OCI-LY1 (cell line): ENCODE data around the gene MPO.

ENCODE experiments used
- H2AFZ ChIP-seq: fragments of 200-600 bp; sonication (generic), shearing (Covaris generic); 2 replicates; pipeline ENCODE4 v1.6.0; 2014; ENCODE audit warnings: antibody characterized with exemption, mild to moderate bottlenecking, low read length
- H3F3A ChIP-seq: fragments of 200-600 bp; sonication (generic), shearing (Covaris generic); 2 replicates; pipeline ENCODE4 v1.6.0; 2014; ENCODE audit warnings: mild to moderate bottlenecking, antibody characterized with exemption, low read length, moderate library complexity; ENCODE audit not compliant: insufficient read depth
- H3K27ac ChIP-seq: fragments of 200-600 bp; sonication (generic); 2 replicates; pipeline ENCODE4 v1.5.1; 2014; ENCODE audit warnings: low read length, mixed run types, mild to moderate bottlenecking, low read depth; ENCODE audit not compliant: poor library complexity, severe bottlenecking
- H3K27me3 ChIP-seq: fragments of 200-600 bp; sonication (generic); 2 replicates; pipeline ENCODE4 v1.6.0; 2014; ENCODE audit warnings: antibody characterized with exemption, mild to moderate bottlenecking, low read length, moderate library complexity; ENCODE audit not compliant: insufficient read depth
- H3K36me3 ChIP-seq: fragments of 200-600 bp; sonication (generic); 2 replicates; pipeline ENCODE4 v1.6.1; 2014; ENCODE audit warnings: mild to moderate bottlenecking, antibody characterized with exemption, low read length, moderate library complexity, mixed read lengths; ENCODE audit not compliant: insufficient read depth
- H3K4me1 ChIP-seq: fragments of 200-600 bp; sonication (generic); 2 replicates; pipeline ENCODE4 v1.5.1; 2014; ENCODE audit warnings: mild to moderate bottlenecking, low read length, moderate library complexity; ENCODE audit not compliant: insufficient read depth, severe bottlenecking
- H3K4me2 ChIP-seq: fragments of 200-600 bp; sonication (generic), shearing (Covaris generic); 2 replicates; pipeline ENCODE4 v1.6.1; 2014; ENCODE audit warnings: low read length
- H3K4me3 ChIP-seq: fragments of 200-600 bp; sonication (generic); 2 replicates; pipeline ENCODE4 v1.5.1; 2014; ENCODE audit warnings: low read length, low read depth, mild to moderate bottlenecking, mixed read lengths; ENCODE audit not compliant: poor library complexity, severe bottlenecking
- H3K79me2 ChIP-seq: fragments of 200-600 bp; shearing (Covaris generic); 2 replicates; pipeline ENCODE4 v1.6.1; 2016; ENCODE audit warnings: mixed run types, low read length, mixed read lengths; ENCODE audit not compliant: insufficient read depth
- H3K9ac ChIP-seq: fragments of 200-600 bp; sonication (generic), shearing (Covaris generic); 2 replicates; pipeline ENCODE4 v1.6.1; 2014; ENCODE audit warnings: mild to moderate bottlenecking, low read length, mixed read lengths
- H3K9me2 ChIP-seq: fragments of 200-600 bp; sonication (generic), shearing (Covaris generic); 2 replicates; pipeline ENCODE4 v1.6.1; 2014; ENCODE audit warnings: low read depth, mild to moderate bottlenecking, low read length, mixed read lengths
- H3K9me3 ChIP-seq: fragments of 200-600 bp; shearing (Covaris generic); 2 replicates; pipeline ENCODE4 v1.6.1; 2014; ENCODE audit warnings: low read length, mixed read lengths
- H4K20me1 ChIP-seq: fragments of 200-600 bp; sonication (generic), shearing (Covaris generic); 2 replicates; pipeline ENCODE4 v1.6.0; 2016; ENCODE audit warnings: mild to moderate bottlenecking, low read length; ENCODE audit not compliant: insufficient read depth
- EZH2 ChIP-seq: fragments of 200-600 bp; sonication (generic), shearing (Covaris generic); IDR thresholded peaks from 2 replicates; pipeline ENCODE4 v1.8.0; 2017; ENCODE audit warnings: borderline replicate concordance, mixed run types, mild to moderate bottlenecking, antibody characterized with exemption, low read length, moderate library complexity, mixed read lengths
- TF ChIP-seq, protein P1 (sequence below): fragments of 200-600 bp; sonication (generic), shearing (Covaris generic); IDR thresholded peaks from 2 replicates; pipeline ENCODE4 v1.5.1; 2017; ENCODE audit warnings: mild to moderate bottlenecking, antibody characterized with exemption, low read length, moderate library complexity, mixed read lengths

Gene MPO

DNA sequence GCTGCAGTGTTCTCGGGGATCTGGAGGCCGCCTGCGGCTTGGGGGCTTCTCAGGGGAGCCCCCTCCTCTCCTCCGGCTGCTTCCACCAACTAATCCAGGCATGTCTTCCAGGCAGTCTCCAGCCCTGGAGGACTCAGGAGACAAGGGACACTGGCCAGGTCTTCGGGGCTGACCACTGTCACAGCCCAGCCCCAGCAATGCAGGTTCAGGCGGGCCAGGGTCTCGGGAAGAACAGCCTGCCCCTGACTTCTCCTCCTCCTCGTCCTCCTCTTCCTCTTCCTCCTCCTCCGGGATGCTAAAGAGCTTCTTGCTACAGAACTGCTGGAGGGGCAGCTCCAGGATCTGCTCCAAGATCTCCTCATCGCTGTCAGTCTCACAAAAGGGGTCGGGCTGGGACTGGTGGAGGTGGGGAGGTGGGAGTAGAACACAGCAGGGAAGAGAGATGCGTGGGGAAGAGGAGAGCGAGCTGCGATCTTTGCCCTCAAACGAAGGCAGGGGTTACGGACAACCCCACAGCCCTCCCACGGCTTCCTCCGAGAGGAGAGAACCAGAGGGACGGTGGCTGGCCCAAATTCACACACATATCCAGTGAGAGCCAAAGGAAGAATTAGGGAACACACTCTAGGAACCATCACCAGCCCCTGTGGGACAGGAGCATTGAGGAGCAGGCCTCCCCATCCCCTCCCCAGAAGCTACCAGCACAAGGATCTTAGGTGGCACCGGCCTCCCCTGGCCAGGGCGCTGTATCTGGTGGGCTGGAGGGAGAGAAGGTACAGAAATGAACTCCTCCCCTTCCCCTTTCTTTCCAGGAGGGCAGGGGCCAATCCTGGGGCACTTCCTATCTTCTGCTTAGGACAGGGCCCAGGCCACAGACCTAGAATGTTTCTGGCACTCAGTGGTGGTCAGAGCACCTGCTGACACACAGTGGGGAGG is 28.5 kb upstream of the MPO start:
- peaks cover 20% of the 10 kb centered on the region; the same call in 1 of the 2 replicates for H3K36me3 ChIP-seq
- H2AFZ ChIP-seq = no peak overlapping the region
- H3K4me2 ChIP-seq = no peak overlapping the region
- no peaks in the 10 kb centered on the region for H3F3A ChIP-seq
- H3K27ac ChIP-seq = no peak overlapping the region
- TF ChIP-seq, protein P1, sequence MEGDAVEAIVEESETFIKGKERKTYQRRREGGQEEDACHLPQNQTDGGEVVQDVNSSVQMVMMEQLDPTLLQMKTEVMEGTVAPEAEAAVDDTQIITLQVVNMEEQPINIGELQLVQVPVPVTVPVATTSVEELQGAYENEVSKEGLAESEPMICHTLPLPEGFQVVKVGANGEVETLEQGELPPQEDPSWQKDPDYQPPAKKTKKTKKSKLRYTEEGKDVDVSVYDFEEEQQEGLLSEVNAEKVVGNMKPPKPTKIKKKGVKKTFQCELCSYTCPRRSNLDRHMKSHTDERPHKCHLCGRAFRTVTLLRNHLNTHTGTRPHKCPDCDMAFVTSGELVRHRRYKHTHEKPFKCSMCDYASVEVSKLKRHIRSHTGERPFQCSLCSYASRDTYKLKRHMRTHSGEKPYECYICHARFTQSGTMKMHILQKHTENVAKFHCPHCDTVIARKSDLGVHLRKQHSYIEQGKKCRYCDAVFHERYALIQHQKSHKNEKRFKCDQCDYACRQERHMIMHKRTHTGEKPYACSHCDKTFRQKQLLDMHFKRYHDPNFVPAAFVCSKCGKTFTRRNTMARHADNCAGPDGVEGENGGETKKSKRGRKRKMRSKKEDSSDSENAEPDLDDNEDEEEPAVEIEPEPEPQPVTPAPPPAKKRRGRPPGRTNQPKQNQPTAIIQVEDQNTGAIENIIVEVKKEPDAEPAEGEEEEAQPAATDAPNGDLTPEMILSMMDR = no peak
- TF ChIP-seq EZH2 = no peak
- H3K27me3 ChIP-seq = no peaks in the 10 kb centered on the region
- no peaks in the 10 kb centered on the region for H3K79me2 ChIP-seq
- no peaks in the 10 kb centered on the region for H3K9me2 ChIP-seq
- H3K4me3 ChIP-seq = no peak overlapping the region
- no peaks in the 10 kb centered on the region for H3K9me3 ChIP-seq
- no peak overlapping the region for H3K9ac ChIP-seq
- H4K20me1 ChIP-seq = no peaks in the 10 kb centered on the region
- no peaks in the 10 kb centered on the region for H3K4me1 ChIP-seq

DNA sequence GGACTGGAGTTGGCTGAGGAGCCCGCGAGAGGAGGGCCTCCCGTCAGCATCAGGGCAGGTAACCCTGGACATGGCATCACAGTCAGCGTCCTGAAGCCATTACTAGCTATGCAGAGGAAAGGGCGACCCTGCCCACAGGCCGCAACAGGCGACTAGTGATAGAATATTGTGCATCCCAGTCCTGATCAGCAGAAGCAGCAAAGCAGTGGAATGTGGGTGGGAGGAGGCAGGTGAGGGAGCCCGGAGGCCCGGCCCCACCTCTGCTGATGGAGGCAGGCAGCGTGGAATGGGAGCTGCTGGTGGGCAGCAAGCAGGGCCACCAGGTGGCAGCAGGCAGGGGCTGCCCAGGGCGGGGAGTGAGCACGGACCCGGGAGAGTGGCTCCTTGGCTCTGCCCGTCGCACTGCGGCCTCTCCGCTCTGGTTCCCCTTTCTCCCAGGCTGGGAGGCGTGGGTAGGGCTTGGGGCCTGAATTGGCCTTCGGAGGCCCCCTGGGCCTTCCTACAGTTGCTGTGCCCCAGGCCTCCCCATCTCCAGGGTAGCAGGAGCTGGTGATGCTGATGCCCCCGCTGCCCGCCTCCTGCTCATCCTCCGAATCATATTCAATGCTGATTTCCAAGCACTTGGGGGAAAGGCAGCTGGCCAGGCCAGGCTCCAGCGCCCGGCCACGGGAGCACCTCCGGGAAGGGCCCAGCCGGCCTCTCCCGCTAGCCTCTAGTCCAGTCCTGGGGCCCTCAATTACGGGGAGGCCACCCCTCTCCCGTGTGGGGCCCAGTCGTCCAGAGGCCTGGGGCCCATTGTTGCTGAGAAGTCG is 27.6 kb upstream of the MPO start:
- Histone ChIP-seq H3K36me3 (peaks cover 26% of the 10 kb centered on the region; the same call in 1 of the 2 replicates), H3K4me2 (no peak overlapping the region), H2AFZ (no peak overlapping the region), H3K4me1 (no peaks in the 10 kb centered on the region), H3K27ac (no peak overlapping the region), H3K9me2 (no peaks in the 10 kb centered on the region), H3K9me3 (no peaks in the 10 kb centered on the region), H3K9ac (no peak overlapping the region), H3K79me2 (no peaks in the 10 kb centered on the region), H3F3A (no peaks in the 10 kb centered on the region), H3K27me3 (no peaks in the 10 kb centered on the region), H3K4me3 (no peak overlapping the region), H4K20me1 (no peaks in the 10 kb centered on the region)
- TF ChIP-seq, protein P1 = peak; percentile 19; the same call in 1 of the 2 replicates
- no peak for TF ChIP-seq EZH2

DNA sequence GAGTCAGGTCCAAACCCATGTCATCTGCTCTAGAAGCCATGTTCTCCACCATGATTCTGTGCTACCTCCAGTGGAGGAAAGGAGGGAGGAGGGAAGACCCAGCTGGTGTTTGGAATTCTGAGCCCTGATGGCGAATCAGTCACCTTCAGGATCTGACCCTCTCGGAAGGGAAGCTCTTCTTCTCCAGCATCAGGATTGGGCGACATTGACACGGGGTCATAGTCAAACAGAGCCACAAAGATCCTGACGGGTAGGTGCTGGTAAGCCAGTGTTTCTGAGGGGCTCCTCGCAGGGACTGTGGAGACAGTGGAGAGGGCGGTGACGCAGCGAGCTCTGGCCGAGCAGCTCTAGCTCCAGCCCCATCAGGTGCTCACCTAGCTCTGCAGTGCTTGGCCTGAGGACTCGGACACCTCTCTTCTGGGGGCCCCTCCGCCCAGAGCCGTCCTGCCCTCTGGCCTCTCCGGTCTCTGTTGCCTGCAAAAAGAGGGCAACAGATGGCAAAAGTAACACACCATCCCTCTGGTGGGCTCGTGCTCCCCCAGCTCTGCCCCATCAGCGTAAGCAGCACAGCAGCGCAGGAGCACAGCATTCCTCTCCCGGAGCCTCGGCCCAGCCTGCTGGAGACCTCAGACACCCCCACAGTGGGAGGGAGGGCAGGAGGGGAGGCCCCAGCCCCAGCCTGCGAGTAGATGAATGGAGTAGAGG is 26.9 kb upstream of the MPO start:
- H2AFZ ChIP-seq = no peak overlapping the region
- no peak overlapping the region for H3K27ac ChIP-seq

More for the DNA sequence above, 26.9 kb upstream of the MPO start:
- H3K36me3 ChIP-seq = peaks cover 26% of the 10 kb centered on the region; the same call in 1 of the 2 replicates
- no peaks in the 10 kb centered on the region for H3K9me3 ChIP-seq
- H3K79me2 ChIP-seq = no peaks in the 10 kb centered on the region
- H3K4me3 ChIP-seq = no peak overlapping the region
- no peaks in the 10 kb centered on the region for H3F3A ChIP-seq
- no peak overlapping the region for H3K4me2 ChIP-seq
- no peaks in the 10 kb centered on the region for H3K27me3 ChIP-seq
- TF ChIP-seq, protein P1 = no peak
- no peak for TF ChIP-seq EZH2
- no peaks in the 10 kb centered on the region for H3K9me2 ChIP-seq
- no peaks in the 10 kb centered on the region for H4K20me1 ChIP-seq
- H3K9ac ChIP-seq = no peak overlapping the region
- no peaks in the 10 kb centered on the region for H3K4me1 ChIP-seq
